Esophagus muscularis mucosa (tissue), 4 donors: ENCODE data around the gene GGT7.

Source experiments
- EP300 ChIP-seq: sonication (generic); formaldehyde crosslinking; IDR thresholded peaks from one replicate; pipeline ENCODE4 v1.6.1; 2017; ENCODE audit warnings: antibody characterized with exemption
- POLR2A ChIP-seq: fragments of 450-650 bp; IDR thresholded peaks from one replicate; pipeline ENCODE4 v1.6.1; 2017; ENCODE audit warnings: antibody characterized with exemption, moderate library complexity, mild to moderate bottlenecking, low read depth
- POLR2AphosphoS5 ChIP-seq, 2 donors: sonication (generic); formaldehyde crosslinking; IDR thresholded peaks; one replicate each; pipeline ENCODE4 v1.6.1; 2017; ENCODE audit warnings: antibody characterized with exemption in 2 of 2
- TF ChIP-seq, protein P1 (sequence below), 3 experiments: fragments of 200-600 bp in 2 of 3; fragments of 450-650 bp in 1 of 3; sonication (generic) in 2 of 3; IDR thresholded peaks; one replicate each; pipeline ENCODE4 v1.5.1; 2017 to 2019; ENCODE audit warnings: antibody characterized with exemption in 3 of 3, mild to moderate bottlenecking in 2 of 3, moderate library complexity in 1 of 3

DNA sequence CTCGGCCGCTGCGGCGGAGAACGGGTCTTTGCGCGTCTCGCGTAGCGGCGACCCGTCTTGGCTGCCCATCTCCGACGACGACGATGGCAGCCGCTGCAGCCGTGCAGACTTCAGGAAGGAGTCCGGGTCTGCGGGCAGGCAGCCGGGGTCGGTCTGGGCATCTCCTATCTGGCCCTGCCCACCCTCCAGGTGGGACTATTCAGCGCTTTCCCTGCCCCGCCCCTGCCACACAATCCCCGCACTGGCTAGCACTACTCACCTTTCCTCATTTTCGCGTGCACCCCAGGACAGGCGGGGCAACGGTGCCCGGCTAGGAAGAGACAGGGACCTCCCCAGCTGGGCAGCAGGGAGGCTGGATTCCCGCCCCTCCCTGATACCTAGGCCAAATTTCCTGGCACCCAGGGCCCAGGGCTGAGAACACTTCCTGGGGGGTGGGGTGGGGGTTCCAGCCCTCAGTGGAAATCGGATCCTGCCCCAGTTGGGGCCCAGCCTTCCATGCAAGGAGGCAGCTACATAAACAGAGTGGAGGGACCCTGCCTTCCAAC lies 9.2 kb downstream of the GGT7 start:
- TF ChIP-seq, protein P1, sequence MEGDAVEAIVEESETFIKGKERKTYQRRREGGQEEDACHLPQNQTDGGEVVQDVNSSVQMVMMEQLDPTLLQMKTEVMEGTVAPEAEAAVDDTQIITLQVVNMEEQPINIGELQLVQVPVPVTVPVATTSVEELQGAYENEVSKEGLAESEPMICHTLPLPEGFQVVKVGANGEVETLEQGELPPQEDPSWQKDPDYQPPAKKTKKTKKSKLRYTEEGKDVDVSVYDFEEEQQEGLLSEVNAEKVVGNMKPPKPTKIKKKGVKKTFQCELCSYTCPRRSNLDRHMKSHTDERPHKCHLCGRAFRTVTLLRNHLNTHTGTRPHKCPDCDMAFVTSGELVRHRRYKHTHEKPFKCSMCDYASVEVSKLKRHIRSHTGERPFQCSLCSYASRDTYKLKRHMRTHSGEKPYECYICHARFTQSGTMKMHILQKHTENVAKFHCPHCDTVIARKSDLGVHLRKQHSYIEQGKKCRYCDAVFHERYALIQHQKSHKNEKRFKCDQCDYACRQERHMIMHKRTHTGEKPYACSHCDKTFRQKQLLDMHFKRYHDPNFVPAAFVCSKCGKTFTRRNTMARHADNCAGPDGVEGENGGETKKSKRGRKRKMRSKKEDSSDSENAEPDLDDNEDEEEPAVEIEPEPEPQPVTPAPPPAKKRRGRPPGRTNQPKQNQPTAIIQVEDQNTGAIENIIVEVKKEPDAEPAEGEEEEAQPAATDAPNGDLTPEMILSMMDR (IDR thresholded peaks at IDR 0.05), result no peak
- TF ChIP-seq POLR2AphosphoS5 (IDR thresholded peaks at IDR 0.05), result no peak
- TF ChIP-seq POLR2A, result no peak
- TF ChIP-seq EP300, result no peak
